ENCODE data around the gene TM7SF2.

DNA sequence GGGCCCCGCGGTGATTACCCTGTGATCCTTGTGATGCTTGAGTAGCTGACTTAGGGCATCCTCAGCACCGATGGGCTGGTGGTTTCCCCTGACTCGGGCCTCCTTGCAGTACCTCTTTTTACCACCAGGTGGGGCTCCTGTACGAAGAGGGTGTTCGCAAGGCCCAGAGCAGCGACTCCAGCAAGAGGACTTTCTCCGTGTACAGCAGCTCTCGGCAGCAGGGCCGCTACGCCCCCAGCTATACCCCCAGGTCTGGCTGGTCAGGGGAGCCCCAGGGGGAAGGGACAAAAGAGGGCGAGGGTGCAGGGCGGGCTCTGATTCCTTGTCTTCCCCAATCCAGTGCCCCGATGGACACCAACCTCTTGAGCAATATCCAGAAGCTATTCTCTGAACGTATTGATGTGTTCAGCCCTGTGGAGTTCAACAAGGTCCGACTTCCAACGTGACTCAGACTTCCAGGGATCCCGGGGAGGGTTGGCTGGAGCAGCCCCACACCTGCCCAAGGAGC, 1.3 kb upstream of the TM7SF2 start:
- no peak for TF ChIP-seq POLR2A (IDR thresholded peaks at IDR 0.05; ENCODE audit: low read depth, low read length)
- no peak for TF ChIP-seq POLR2AphosphoS5 (IDR thresholded peaks at IDR 0.05; ENCODE audit: low read depth, low read length)
- TF ChIP-seq TAF1 (IDR thresholded peaks at IDR 0.05; ENCODE audit: borderline replicate concordance, low read depth, low read length): no peak
